GM19452 (cell line): Measurements from ENCODE around the gene PITPNC1.
"Not testable (repeated sequence)": the region's sequence is repeated elsewhere in the genome, so short reads cannot be mapped to it uniquely, and the experiment has no call there.

Experiments
- ATAC-seq: cut with Tn5 transposase; IDR thresholded peaks from one replicate; pipeline ENCODE4 v1.9.1; 2021; ENCODE audit not compliant: unreplicated experiment

The PITPNC1 gene

GRCh38 chr17:67430515-67430914, 53.4 kb downstream of the PITPNC1 start:
- ATAC-seq, result not testable (repeated sequence)

- no peak for ATAC-seq
These were observed 54.4 kb downstream of the PITPNC1 start for GRCh38 chr17:67431249-67432015.

- ATAC-seq, result no peak
These were observed 56.3 kb downstream of the PITPNC1 start for GRCh38 chr17:67433248-67433924.

- ATAC-seq, result no peak
These were observed 57.0 kb downstream of the PITPNC1 start for GRCh38 chr17:67434061-67434525.

GRCh38 chr17:67435122-67435521, 58.0 kb downstream of the PITPNC1 start:
- ATAC-seq, result no peak

GRCh38 chr17:67435786-67436185, 58.7 kb downstream of the PITPNC1 start:
- ATAC-seq, result no peak

GRCh38 chr17:67436233-67436632, 59.2 kb downstream of the PITPNC1 start:
- no peak for ATAC-seq

GRCh38 chr17:67438667-67439066, 61.6 kb downstream of the PITPNC1 start:
- ATAC-seq, result no peak

- no peak for ATAC-seq
These were observed 62.2 kb downstream of the PITPNC1 start for GRCh38 chr17:67439269-67439668.

- no peak for ATAC-seq
These were observed 63.4 kb downstream of the PITPNC1 start for GRCh38 chr17:67440277-67441051.

GRCh38 chr17:67441052-67441895, 64.2 kb downstream of the PITPNC1 start:
- ATAC-seq, result no peak

GRCh38 chr17:67441896-67442219, 64.8 kb downstream of the PITPNC1 start:
- ATAC-seq, result no peak

GRCh38 chr17:67442787-67443624, 65.9 kb downstream of the PITPNC1 start:
- ATAC-seq, result no peak

- no peak for ATAC-seq
These were observed 67.0 kb downstream of the PITPNC1 start for GRCh38 chr17:67443931-67444595.

GRCh38 chr17:67448449-67448848, 71.4 kb downstream of the PITPNC1 start:
- no peak for ATAC-seq

- no peak for ATAC-seq
These were observed 72.0 kb downstream of the PITPNC1 start for GRCh38 chr17:67449065-67449464.

GRCh38 chr17:67449845-67450755, 73.0 kb downstream of the PITPNC1 start:
- no peak for ATAC-seq
